Measurements from ENCODE around the gene ZNF134.
A peak's percentile ranks its signal among the peaks of the same experiment; 100 is the strongest.

ZNF134 gene

DNA sequence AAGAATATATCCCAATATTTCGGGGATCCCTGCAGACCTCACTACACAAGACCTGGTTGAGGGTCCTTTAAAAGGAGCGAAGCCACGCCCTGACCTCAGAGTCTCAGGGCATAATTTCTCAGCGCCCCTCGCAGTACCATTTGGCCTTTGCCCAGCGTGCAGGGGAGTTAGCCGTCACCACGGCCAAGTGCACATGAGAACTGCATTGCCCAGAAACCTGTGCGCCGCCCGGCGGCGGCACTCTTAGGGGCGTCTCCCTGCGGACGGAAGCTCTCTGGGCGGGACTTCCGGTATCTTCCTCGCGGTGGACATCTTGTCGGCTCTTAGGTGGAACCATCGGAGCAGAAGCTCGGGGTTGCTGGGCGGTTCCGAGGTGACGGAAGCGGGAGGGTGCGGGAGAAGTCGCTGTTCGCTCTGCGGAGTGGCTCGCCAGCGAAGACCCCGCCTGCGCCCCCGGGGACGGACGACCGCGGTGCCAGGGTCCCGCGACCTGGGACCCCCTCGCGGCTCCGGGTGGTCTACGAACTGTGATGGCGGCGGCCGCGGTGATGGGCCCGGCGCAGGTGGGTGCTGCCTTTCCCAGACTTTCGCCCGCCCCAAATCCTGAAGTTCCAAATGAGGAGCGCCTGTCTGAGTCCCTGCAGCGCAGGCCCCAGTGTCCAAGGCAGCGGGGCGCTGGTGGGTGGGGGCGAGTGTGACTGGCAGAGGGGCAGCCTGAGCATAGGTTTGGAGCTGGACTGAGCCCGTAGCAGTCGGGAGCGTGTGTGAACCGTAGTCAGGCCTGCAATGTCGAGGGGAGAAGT, at the start of gene ZNF134:
Gene ZNF134, plus strand, starts transcription at position 302 of the 803 bp plus-strand sequence. CDS start 5,227 bp downstream, outside the sequence.
- peak; percentile 95 for DNase-seq

DNA sequence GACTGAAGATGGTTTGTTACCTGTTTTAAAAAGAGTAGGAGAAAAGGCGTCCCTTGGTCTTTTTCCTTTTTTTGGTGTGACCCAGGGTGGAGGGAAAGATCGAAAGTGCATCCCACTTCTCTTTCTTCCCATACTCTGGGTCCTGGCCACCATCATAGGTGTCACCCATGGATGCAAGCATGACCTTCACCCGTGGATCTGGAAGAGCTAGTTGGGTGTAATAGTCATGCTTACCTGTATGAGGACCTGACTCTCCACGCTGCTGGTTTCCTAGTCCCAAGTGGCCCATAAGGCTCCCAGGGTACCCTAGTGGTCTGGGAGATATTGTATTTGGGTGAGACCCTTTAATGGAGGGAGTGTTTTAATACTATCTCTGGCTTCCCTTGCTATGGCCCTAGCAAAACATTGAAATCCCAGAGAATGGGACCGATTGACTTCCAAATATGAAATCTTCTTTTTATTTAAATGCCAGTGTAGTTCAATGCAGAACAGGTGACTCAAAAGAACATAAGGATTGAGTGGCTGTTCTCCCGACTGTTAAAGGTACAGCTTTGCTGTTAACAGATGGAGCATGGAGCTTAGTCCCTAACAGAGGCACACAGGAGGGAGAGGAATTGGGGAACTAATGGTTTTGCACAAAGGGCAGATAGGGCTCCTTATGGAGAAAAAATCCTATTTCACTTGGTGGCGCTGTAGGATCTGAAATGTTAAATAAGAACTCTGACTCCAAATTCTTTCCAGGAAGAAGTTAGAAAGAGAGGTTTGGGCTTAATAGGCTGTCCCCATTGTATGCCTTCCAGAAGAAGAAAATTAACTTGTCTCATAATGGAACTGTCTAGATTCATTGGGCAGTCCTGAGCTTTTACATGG, 47.4 kb upstream of the ZNF134 start:
- DNase-seq, result peak; percentile 19

DNA sequence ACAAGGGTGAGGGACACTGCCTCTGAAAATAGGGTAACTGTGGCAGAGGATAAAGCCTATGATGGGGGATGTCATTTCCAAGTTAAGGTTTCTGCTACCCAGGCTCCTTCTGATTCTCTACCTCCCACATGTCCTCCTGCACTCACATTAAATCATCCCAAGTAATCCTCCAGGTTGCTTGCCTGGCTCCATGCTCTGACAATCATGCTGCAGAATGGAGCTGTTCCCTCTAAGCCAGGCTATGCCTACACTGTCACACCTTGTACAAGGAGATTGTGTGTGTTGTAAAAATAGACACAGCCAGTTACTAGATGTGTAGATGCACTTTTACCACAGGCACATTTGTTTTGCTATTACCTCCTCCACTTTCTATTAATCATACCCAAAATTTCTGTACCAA, 43.3 kb upstream of the ZNF134 start:
- DNase-seq, result no peak

DNA sequence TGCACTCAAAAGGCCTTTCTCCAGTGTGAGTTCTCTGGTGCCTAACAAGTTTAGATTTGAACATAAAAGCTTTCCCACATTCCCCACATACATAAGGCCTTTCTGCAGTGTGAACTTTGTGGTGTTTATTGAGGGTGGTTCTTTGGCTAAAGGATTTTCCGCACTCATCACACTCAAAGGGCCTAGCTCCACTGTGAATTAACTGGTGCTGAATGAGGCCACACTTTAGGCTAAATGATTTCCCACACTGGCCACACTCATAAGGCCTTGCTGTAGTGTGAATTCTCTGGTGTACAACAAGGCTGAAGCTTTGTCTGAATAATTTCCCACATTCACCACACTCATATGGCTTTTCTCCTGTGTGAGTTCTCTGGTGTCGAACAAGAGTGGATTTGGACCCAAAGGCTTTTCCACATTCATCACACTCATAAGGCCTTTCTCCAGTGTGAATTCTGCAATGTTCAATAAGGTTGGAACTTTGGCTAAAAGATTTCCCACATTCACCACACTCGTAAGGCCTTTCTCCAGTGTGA, 41.6 kb upstream of the ZNF134 start:
- peak; percentile 4 for DNase-seq

DNA sequence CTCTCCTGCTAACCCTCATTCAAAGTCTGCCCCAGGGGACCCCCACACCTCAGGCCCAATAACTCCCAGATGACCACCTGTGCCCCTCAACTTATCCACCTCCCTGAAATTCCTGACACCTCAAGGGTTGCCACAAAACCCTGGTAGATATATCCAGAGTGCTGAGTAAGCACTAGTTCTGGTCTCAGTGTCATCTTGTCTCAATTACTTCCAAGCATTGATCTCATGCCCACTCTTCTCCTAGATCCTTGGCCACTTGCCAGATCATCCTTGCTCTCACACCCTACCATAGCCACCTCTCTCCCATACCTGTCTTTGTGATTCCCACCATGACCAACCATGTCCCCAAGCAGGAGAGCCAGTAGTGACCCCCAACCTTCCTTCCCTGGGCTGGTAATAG, 37.4 kb upstream of the ZNF134 start:
- no peak for DNase-seq

DNA sequence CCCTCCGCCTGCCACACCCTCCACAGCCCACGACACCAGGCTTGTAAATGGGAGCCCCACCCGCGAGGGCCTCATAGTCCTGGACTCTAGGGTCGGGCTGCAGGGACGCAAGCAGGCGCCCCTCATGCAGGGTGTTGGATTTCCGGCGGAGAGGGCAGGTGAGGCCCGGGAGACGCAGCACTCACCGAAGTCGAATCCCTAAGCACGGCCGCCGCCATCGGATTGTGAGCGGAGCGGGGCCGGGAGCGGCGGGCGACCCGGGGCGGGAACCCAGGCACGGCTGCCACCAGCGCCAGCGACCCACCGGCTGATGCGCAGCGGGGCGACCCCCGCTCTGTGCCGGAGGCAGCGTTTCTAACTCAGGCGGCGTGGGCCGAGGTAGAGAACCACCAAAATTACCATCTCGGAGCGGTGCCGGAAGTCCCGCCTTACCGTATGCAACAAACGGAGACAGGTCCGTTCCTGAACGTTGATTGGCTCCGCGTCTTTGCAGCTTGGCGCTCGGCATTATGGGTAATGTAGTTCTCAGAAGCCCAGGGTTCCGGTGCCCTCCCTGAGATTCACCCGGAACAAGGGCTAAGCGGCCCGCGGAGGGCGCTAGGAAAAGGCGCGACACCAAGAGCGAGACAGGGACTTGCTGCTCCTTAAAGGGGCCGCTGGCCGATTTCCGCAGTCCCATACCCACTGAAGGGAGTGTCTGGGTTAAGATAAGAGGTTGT, 35.4 kb upstream of the ZNF134 start, which contains the start of gene ZNF416:
Gene ZNF416, minus strand, starts transcription at position 425 of the 719 bp plus-strand sequence. Its CDS starts 207 bp downstream, at position 218.
- DNase-seq, result peak; percentile 98

DNA sequence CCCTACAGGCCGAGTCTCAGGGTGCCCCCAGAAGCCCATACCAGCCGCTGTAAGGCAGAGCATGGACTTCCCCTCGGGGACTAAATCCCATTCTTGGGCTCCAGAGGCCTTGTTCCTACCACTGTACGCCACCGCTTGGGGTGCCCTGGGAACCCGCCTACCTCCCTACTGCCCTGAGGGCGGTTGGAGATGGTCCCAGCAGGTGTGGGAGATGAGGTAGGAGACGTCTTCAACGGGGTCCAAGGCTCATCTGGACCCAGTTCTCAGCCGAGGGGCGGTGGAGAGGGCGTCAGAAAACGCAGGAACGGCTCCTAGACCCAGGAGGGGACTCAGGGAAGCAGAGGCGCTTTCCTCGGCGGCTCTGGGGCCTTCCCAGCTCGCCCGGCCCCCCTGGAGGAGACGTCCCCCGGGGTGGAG, 30.9 kb upstream of the ZNF134 start:
- DNase-seq, result no peak

DNA sequence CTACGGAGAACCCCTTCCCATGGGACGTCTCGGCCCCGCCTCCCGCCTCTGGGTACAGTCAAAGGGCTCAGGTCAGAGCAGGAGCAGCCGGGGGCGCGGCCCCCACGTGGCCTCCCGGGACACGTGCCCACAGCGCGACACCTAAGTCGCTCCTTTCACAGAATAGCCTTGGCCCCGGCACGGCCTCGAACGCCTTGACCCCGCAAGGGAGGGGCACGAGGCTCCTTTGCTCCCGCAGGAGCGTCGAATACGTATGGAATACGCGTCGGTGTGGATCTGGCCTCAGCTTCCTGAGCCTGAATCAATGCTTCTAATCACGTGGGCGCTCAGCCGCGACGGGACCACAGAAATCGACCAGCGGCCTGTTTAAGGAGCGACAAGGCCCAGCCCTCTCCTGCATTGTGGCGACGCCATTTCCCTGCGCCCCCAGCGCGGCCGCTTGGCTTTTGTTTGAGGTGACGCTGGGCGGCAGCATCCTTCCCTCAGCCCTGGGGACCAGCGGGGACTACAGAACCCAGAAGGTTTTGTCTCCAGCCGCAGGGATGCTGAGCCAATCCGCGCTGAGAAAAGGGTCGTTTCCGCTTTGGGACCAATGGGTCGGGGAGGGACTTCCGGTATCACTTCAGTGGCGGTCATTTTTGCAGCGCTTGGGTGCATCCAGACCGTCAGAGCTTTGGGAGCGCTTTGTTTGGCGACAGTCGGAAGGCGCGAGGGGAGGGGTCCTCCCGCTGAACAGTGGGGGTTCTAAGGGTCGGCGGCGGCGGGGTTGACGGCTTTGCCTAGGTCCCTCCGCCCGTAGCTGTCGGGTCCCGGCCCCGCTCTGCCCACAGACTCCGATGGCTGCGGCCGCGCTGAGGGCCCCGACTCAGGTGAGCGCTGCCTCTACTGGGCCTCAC, 30.3 kb upstream of the ZNF134 start, which contains the start of gene ZIK1:
Gene ZIK1, plus strand, starts transcription at position 625 of the 896 bp plus-strand sequence. Its CDS starts 212 bp downstream, at position 837.
- peak; percentile 92 for DNase-seq

DNA sequence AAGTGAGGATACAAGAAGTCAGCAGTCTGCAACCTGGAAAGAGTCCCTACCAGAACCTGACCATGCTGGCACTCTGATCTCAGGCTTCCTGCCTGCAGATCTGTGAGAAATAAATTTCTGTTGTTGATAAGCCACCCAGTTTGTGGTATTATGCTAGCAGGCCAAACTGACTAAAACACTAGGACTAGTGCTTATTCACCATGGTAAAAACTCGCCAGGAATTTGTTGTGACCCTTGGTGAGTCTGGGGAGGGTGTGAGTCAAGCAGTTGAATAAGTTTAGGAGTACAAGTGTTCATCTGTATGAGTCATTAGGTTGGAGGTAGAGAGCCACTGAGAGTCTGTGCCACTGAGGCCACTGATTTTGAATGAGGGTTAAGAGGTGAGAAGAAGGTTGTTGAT, 26.5 kb upstream of the ZNF134 start:
- no peak for DNase-seq

DNA sequence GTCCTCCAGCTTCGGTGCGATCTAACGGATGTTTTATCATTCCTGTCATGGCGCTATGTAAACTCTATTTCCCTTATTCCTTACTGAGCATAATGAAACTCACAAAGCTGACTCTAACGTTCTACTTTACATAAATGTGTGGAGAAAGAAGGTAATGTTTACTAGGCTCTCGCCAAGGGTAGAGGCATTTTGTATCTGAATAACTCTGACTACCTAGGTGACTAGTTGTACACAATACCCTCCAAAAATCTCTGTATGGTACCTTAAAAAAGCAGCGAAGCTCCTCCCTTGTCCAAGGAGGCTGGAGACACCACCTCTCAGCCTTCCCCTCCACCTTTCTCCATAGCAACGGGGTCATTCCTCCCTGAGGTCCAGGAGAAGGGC, 14.7 kb upstream of the ZNF134 start:
- no peak for DNase-seq

DNA sequence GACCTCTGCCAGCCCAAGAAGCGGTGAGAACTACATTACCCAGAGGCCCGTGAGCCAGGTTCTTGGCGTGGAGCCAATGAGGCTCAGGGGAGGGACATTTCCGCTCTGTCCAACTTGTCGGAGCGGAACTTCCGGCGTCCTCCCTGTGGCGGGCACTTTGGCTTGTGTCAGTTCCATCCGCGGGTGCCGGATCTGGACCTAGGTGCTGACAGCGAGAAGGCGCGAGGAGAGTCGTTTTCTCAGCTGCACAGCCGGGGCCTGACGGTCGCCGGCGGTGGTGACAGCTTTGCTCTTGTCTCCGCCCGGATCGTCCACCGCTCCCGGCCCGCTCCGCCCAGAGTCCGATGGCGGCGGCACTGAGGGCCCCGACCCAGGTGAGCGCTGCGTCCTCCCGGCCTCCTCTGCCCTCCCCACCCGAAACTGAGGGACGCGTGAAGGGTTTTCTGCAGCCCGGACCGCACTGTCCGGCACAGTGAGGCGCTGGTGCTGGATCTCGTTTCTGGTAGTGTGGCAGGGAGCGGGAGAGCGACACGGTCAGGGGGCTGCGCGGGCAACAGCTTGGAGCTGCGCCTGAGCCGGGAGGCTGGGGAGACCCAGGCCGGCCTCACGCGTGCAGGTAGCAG, 14.2 kb upstream of the ZNF134 start, which contains the start of gene ZNF530:
Gene ZNF530, plus strand, starts transcription at position 125 of the 623 bp plus-strand sequence. CDS start 4,461 bp downstream, outside the sequence.
- DNase-seq, result peak; percentile 96

DNA sequence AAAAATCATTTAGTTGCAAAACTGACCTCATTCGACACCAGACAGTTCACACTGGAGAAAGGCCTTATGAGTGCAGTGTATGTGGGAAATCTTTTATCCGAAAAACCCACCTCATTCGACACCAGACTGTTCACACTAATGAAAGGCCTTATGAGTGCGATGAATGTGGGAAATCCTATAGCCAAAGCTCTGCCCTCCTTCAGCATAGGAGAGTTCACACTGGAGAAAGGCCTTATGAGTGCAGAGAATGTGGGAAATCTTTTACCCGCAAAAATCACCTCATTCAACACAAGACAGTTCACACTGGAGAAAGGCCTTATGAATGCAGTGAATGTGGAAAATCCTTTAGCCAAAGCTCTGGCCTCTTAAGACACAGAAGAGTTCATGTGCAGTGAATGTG, 7.1 kb upstream of the ZNF134 start:
- no peak for DNase-seq

DNA sequence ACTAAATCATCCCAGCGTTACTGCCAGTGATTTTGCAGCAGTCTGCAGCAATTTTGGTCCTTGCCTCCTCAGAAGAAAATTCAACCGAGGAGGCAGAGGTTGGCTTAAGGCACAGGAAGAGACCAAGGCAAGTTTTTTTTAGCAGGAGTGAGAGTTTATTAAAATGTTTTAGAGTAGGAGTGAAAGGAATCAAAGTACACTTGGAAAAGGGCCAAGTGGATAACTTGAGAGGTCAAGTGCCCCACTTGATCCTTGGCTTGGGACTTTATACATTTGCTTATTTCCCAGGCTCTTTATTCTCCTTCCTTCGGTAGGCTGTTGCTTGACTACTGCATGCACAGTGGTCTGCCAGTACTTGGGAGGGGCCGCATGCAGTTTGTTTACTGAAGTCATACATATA, 2.9 kb upstream of the ZNF134 start:
- no peak for DNase-seq

DNA sequence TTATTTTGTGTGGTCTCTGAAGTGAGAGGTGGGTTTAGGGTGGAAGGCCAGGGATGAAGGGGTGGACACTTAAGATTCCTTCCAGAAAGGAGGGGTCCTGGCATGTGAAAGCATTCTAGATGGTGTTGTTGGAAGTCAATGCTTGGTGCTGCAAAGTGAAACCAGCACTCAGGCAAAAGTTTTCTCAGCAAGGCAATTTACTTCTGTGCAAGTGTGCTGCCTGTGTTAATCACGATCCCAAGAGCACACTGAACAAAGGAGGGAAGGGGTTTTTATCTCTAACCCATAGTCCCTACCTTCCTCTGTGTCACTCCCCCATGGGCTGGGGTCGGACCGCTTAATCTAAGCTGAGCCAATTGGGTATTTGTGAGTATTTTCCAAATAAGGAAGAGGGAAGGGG, 1.3 kb downstream of the ZNF134 start:
- DNase-seq, result no peak

DNA sequence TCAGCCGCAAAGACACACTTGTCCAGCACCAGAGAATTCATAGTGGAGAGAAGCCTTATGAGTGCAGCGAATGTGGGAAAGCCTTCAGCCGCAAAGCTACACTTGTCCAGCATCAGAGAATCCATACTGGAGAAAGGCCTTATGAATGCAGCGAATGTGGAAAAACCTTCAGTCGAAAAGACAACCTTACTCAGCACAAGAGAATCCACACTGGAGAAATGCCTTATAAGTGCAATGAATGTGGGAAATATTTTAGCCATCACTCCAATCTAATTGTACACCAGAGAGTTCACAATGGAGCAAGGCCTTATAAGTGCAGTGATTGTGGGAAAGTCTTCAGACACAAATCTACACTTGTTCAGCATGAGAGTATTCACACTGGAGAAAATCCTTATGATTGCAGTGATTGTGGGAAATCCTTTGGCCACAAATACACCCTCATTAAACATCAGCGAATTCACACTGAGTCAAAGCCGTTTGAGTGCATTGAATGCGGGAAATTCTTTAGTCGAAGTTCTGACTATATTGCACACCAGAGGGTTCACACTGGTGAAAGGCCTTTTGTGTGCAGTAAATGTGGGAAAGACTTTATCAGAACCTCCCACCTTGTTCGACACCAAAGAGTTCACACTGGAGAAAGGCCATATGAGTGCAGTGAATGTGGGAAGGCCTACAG, 6.8 kb downstream of the ZNF134 start:
- no peak for DNase-seq

DNA sequence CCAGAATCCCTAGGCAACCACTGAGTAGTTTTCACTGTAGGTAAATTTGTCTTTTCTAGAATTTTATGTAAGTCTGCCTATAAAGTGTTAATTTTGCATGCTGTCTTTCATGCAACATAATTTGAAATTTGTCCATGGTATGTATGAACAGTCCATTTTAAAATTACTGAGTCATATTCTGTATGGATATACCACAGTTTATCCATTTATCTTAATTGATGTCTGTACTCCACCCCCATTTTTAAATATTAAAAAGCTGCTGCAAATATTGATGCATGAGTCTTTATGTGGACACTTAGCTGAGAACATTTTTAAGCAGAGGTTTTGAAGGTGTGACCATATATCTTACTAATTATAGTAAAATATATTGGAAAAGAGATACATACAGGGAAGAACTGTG, 9.0 kb downstream of the ZNF134 start:
- DNase-seq, result no peak

DNA sequence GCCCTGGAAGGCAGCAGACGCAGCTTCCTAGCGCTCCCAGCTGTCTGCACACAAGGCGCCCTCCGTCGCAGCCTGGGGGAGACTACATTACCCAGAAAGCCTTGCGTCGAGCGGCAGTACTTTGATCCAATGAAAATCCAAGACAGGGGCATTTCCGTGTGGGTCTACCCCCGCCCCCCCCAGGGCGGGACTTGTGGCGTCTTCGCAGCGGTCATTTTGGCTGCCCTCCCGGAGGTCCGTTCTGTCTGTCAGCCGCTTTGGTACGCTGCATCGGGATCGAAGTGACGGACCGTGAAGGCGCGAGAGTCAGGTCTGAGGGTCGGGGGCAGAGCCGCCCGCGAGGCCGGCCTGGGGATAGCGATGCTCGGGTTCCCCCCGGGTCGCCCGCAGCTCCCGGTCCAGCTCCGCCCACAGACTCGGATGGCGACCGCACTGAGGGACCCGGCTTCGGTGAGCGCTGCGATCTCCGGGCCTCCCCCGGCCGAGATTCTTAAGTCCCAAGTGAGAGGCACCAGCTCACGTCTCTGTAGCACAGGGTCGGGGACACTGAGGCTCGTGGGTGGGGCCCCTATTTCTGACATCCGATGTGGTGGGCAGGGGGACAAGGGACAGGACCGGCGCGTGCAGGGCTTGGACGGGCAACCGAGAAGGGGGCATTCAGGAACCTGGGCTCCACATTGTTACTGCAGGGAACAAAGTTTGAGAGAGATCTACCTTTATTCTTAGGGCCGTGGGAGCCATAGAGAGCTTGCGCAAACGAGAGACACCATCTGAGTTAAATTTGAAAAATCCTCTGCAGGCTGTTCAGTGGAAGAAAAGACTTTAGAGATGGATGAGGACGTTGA, 19.2 kb downstream of the ZNF134 start, which contains the start of gene ZNF211:
Gene ZNF211, plus strand, starts transcription at position 182 of the 845 bp plus-strand sequence. Its CDS starts 179 bp downstream, at position 361.
- peak; percentile 96 for DNase-seq

DNA sequence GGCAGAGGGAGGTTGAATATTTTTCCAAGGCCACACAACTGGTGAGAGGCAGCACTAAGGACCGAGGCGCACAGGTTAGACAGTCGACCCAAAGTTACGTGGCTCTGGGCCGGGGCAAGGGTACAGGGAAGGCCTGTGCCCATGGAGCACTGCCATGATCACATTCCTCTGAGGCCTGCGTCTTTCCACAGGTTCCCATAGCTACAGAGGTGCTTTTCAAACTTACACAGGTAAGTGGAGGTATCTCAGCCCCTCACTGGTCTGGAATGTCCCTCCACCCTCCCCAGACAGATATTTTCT, 19.7 kb downstream of the ZNF134 start:
- no peak for DNase-seq

DNA sequence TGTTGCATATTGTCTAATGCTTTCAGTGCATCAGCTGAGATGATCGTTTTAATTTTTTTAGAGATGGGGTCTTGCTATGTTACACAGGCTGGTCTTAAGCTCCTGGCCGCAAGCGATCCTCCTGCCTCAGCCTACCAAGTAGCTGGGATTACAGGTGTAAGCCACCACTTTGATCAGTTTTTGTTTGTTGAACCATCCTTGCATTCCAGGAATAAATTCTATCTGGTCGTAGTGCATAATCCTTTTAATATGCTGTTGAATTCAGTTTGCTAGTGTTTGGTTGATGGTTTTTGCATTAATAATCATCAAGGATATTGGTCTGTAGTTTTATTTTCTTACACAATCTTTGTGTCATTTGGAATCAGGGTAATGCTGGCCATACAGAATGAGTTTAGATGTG, 23.3 kb downstream of the ZNF134 start:
- no peak for DNase-seq
